Fibroblast of mammary gland (primary cell): Measurements from ENCODE around the gene PDGFA.

ENCODE experiments used
- DNase-seq: peaks from one replicate; pipeline ENCODE4 v3.0.0-alpha.2; 2010; ENCODE audit warnings: low read depth
- H3K4me3 ChIP-seq: 2 replicates; pipeline ENCODE4 v1.5.1; 2011; ENCODE audit warnings: low read depth, mild to moderate bottlenecking, low read length, moderate library complexity; ENCODE audit not compliant: control insufficient read depth
- CTCF ChIP-seq: conservative IDR thresholded peaks from 2 replicates; pipeline ENCODE4 v1.5.1; 2011; ENCODE audit warnings: low read depth, low read length, inconsistent platforms; ENCODE audit not compliant: control insufficient read depth, insufficient read depth

The PDGFA gene

GRCh38 chr7:497346-497745, 22.3 kb downstream of the PDGFA start:
- no peak overlapping the region for H3K4me3 ChIP-seq
- DNase-seq, result no peak
- no peak for TF ChIP-seq CTCF

GRCh38 chr7:496528-497295, 22.9 kb downstream of the PDGFA start:
- no peak for DNase-seq
- no peak overlapping the region for H3K4me3 ChIP-seq
- no peak for TF ChIP-seq CTCF

- TF ChIP-seq CTCF, result no peak
- DNase-seq, result no peak
- H3K4me3 ChIP-seq, result no peak overlapping the region
Measured at GRCh38 chr7:495761-496321, 23.8 kb downstream of the PDGFA start.

DNA sequence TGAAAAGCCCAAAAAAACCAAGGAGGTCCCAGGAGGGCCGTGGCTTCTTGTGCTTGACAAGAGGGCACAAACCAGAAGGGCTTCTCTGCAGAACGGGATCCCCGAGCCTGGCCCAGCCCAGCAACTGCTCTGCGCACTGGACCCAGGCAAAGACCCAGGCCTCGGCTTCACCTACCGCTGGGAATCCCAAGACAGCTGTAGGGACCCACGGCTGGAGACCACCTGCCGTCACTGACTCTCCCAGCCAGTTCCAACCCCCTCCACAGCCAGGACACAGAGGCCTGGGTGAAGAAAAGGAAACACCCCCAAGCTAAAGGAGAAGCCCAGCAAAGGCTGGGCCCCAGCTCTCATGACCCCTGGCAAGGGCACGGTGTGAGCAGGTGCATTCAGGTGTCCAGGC, 24.3 kb downstream of the PDGFA start:
- DNase-seq, result no peak
- TF ChIP-seq CTCF, result no peak
- no peak overlapping the region for H3K4me3 ChIP-seq

GRCh38 chr7:494906-495305, 24.7 kb downstream of the PDGFA start:
- no peak for TF ChIP-seq CTCF

DNA sequence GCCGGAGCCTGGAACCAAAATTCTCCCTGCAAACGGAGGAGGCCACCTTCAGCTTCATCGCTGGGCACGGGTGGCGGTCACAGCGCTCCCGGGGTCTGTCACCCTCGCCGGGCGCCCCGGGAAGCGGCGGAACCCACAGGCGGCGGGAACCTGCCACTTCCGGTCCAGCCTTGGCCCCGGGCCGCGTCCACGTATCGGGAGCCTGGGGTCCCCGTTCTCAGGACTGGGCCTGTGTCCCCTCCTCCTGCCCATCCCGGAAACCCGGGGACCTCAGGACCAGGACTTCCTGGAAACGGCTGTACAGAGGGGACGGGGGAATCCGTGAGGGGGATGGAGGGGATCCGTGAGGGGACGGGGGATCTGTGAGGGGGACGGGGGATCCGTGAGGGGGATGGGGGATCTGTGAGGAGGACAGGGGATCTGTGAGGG, 25.4 kb downstream of the PDGFA start:
- no peak for TF ChIP-seq CTCF
- no peak overlapping the region for H3K4me3 ChIP-seq
- no peak for DNase-seq

More at GRCh38 chr7:494906-495305, 24.7 kb downstream of the PDGFA start:
- DNase-seq, result no peak
- no peak overlapping the region for H3K4me3 ChIP-seq
